OCI-LY3 (cell line): Measurements from ENCODE around the gene CELSR2.

Experiments
- H2AFZ ChIP-seq: fragments of 200-600, 300-600 bp; shearing (Covaris generic); 2 replicates; pipeline ENCODE4 v1.6.0; 2014; ENCODE audit warnings: antibody characterized with exemption, low read depth, low read length
- H3K27ac ChIP-seq: fragments of 200-600, 300-600 bp; sonication (generic); 2 replicates; pipeline ENCODE4 v1.5.1; 2014; ENCODE audit warnings: mild to moderate bottlenecking, low read length, moderate library complexity, mixed read lengths
- H3K27me3 ChIP-seq: fragments of 200-600, 300-600 bp; sonication (generic); 2 replicates; pipeline ENCODE4 v1.6.1; 2014; ENCODE audit warnings: low read depth, low read length, mixed read lengths
- H3K36me3 ChIP-seq: fragments of 200-600, 300-600 bp; sonication (generic); replicated peaks from 2 replicates; pipeline ENCODE3; 2014; ENCODE audit warnings: low read depth, low read length, mixed read lengths
- H3K4me1 ChIP-seq: fragments of 300-600, 200-600 bp; sonication (generic); 2 replicates; pipeline ENCODE4 v1.6.1; 2014; ENCODE audit warnings: low read length, mixed read lengths
- H3K4me2 ChIP-seq: fragments of 200-600, 300-600 bp; sonication (generic); 2 replicates; pipeline ENCODE4 v1.6.1; 2014; ENCODE audit warnings: low read length, mixed read lengths
- H3K4me3 ChIP-seq: fragments of 300-600, 200-600 bp; sonication (generic); 2 replicates; pipeline ENCODE4 v1.5.1; 2014; ENCODE audit warnings: antibody characterized with exemption, mild to moderate bottlenecking, low read length, moderate library complexity
- H3K79me2 ChIP-seq: fragments of 300-600, 200-600 bp; shearing (Covaris generic); 2 replicates; pipeline ENCODE4 v1.6.1; 2014; ENCODE audit warnings: mild to moderate bottlenecking, low read length, mixed read lengths
- H3K9ac ChIP-seq: fragments of 300-600, 200-600 bp; shearing (Covaris generic); 2 replicates; pipeline ENCODE4 v1.6.0; 2014; ENCODE audit warnings: mild to moderate bottlenecking, low read length, moderate library complexity
- H3K9me3 ChIP-seq: fragments of 200-600, 300-600 bp; shearing (Covaris generic); 2 replicates; pipeline ENCODE4 v1.6.1; 2014; ENCODE audit warnings: low read length, mixed read lengths; ENCODE audit not compliant: insufficient read depth
- H4K20me1 ChIP-seq: fragments of 200-600, 300-600 bp; sonication (generic); 2 replicates; pipeline ENCODE4 v1.6.1; 2016; ENCODE audit warnings: low read length, mixed read lengths; ENCODE audit not compliant: insufficient read depth
- CTCF ChIP-seq: fragments of 200-600, 300-600 bp; sonication (generic); IDR thresholded peaks from 2 replicates; pipeline ENCODE4 v1.5.1; 2014; ENCODE audit warnings: antibody characterized with exemption, low read length, low read depth
- EZH2phosphoT487 ChIP-seq: fragments of 200-600 bp; shearing (Covaris generic); IDR thresholded peaks from 2 replicates; pipeline ENCODE4 v1.6.1; 2018; ENCODE audit warnings: antibody characterized with exemption, mixed run types, low read depth

The CELSR2 gene

GRCh38 chr1:109279615-109280278, 30.4 kb downstream of the CELSR2 start:
- TF ChIP-seq EZH2phosphoT487 (no peak), CTCF (no peak)
- no peak overlapping the region for H3K9ac ChIP-seq
- H3K27ac ChIP-seq = no peak overlapping the region

GRCh38 chr1:109280862-109281261, 31.5 kb downstream of the CELSR2 start:
- H3K27me3 ChIP-seq = no peaks in the 10 kb centered on the region
- TF ChIP-seq CTCF = no peak
- TF ChIP-seq EZH2phosphoT487 = no peak
- no peak overlapping the region for H3K9ac ChIP-seq
- peaks cover 11% of the 10 kb centered on the region for H3K4me1 ChIP-seq
- H3K4me3 ChIP-seq = no peak overlapping the region
- H3K27ac ChIP-seq = no peak overlapping the region
- no peak overlapping the region for H3K4me2 ChIP-seq
- H2AFZ ChIP-seq = no peak overlapping the region
- H3K36me3 ChIP-seq = no peaks in the 10 kb centered on the region
- no peaks in the 10 kb centered on the region for H4K20me1 ChIP-seq
- H3K9me3 ChIP-seq = no peaks in the 10 kb centered on the region
- no peaks in the 10 kb centered on the region for H3K79me2 ChIP-seq

More at GRCh38 chr1:109279615-109280278, 30.4 kb downstream of the CELSR2 start:
- H4K20me1 ChIP-seq = no peaks in the 10 kb centered on the region
- H3K79me2 ChIP-seq = no peaks in the 10 kb centered on the region
- H3K4me1 ChIP-seq = peaks cover 11% of the 10 kb centered on the region
- H2AFZ ChIP-seq = no peak overlapping the region
- H3K4me3 ChIP-seq = no peak overlapping the region
- H3K27me3 ChIP-seq = no peaks in the 10 kb centered on the region
- no peaks in the 10 kb centered on the region for H3K36me3 ChIP-seq
- no peaks in the 10 kb centered on the region for H3K9me3 ChIP-seq
- H3K4me2 ChIP-seq = no peak overlapping the region

- peak overlapping the region; percentile 52; the same call in 1 of the 2 replicates for H3K9ac ChIP-seq
- no peaks in the 10 kb centered on the region for H4K20me1 ChIP-seq
- H3K4me2 ChIP-seq = peak overlapping the region; percentile 97
- H3K4me1 ChIP-seq = peaks cover 11% of the 10 kb centered on the region
- H3K79me2 ChIP-seq = no peaks in the 10 kb centered on the region
- H3K27ac ChIP-seq = no peak overlapping the region
- H3K4me3 ChIP-seq = peak overlapping the region; percentile 83
- no peaks in the 10 kb centered on the region for H3K9me3 ChIP-seq
- no peak overlapping the region for H2AFZ ChIP-seq
- TF ChIP-seq EZH2phosphoT487 (no peak), CTCF (no peak)
- no peaks in the 10 kb centered on the region for H3K27me3 ChIP-seq
- H3K36me3 ChIP-seq = no peaks in the 10 kb centered on the region
These were observed 32.5 kb downstream of the CELSR2 start for GRCh38 chr1:109281680-109282496.

GRCh38 chr1:109282497-109282951, 33.2 kb downstream of the CELSR2 start:
- Histone ChIP-seq H4K20me1 (no peaks in the 10 kb centered on the region), H3K4me2 (peak overlapping the region; percentile 97), H3K4me3 (peak overlapping the region; percentile 83), H3K79me2 (no peaks in the 10 kb centered on the region), H3K9me3 (no peaks in the 10 kb centered on the region), H2AFZ (peak overlapping the region; percentile 81), H3K36me3 (no peaks in the 10 kb centered on the region), H3K27me3 (no peaks in the 10 kb centered on the region), H3K9ac (peak overlapping the region; percentile 52), H3K4me1 (peaks cover 11% of the 10 kb centered on the region), H3K27ac (no peak overlapping the region)
- TF ChIP-seq EZH2phosphoT487 (no peak), CTCF (no peak)
